K562 (cell line): ENCODE data around the gene TTC21A. TPM values are rescaled to one million over a fixed set of nuclear protein-coding genes. Genes with fewer than 3 reads are reported as not detected.

Experiments
- CREM ChIP-seq: IDR thresholded peaks from 2 replicates; pipeline ENCODE4 v1.6.1; 2014; ENCODE audit warnings: antibody characterized with exemption, low read depth
- CTCF ChIP-seq, 3 experiments: IDR thresholded peaks in 2 of 3; conservative IDR thresholded peaks in 1 of 3; 2 replicates each; pipeline ENCODE4 v1.5.1; 2011 to 2012; ENCODE audit warnings: low read length in 3 of 3, mild to moderate bottlenecking in 3 of 3, control low read depth in 2 of 3, improper control_type of control experiment in 1 of 3, inconsistent platforms in 1 of 3, low read depth in 1 of 3, mixed read lengths in 1 of 3, moderate library complexity in 1 of 3; ENCODE audit not compliant: insufficient read depth in 2 of 3
- DACH1 ChIP-seq: fragments of 450-650 bp; IDR thresholded peaks from 2 replicates; pipeline ENCODE4 v1.6.1; 2018; ENCODE audit not compliant: partially characterized antibody
- ELF2 ChIP-seq: fragments of 250-450 bp; sonication (Bioruptor Pico); IDR thresholded peaks from 2 replicates; pipeline ENCODE4 v1.5.0; 2021; ENCODE audit warnings: mild to moderate bottlenecking
- FOXO4 ChIP-seq: fragments of 450-650 bp; formaldehyde crosslinking; IDR thresholded peaks from 2 replicates; pipeline ENCODE4 v1.4.0; 2020; ENCODE audit warnings: mild to moderate bottlenecking, moderate library complexity
- HMGXB4 ChIP-seq: sonication (generic); formaldehyde crosslinking; IDR thresholded peaks from 2 replicates; pipeline ENCODE4 v1.8.1; 2023; ENCODE audit warnings: mild to moderate bottlenecking, missing genetic modification reagents
- MYC ChIP-seq, 2 experiments: fragments of 250-450 bp in 1 of 2; sonication (Bioruptor Pico) in 1 of 2; IDR thresholded peaks; 2 replicates each; pipeline versions ENCODE4 v1.5.1 to v1.6.1; 2012 to 2021; ENCODE audit warnings: low read depth in 2 of 2, borderline replicate concordance in 1 of 2, improper control_type of control experiment in 1 of 2, low read length in 1 of 2, mild to moderate bottlenecking in 1 of 2, moderate library complexity in 1 of 2
- POU5F1 ChIP-seq: fragments of 150-350 bp; IDR thresholded peaks from 2 replicates; pipeline ENCODE4 v1.6.1; 2014; ENCODE audit warnings: borderline replicate concordance, low read length, low read depth, mild to moderate bottlenecking; ENCODE audit not compliant: partially characterized antibody
- SIX5 ChIP-seq, 2 experiments: IDR thresholded peaks; 2 replicates each; pipeline ENCODE4 v1.6.1; 2011; ENCODE audit warnings: low read length in 2 of 2, borderline replicate concordance in 1 of 2, low read depth in 1 of 2, mild to moderate bottlenecking in 1 of 2, moderate library complexity in 1 of 2; ENCODE audit not compliant: insufficient read depth in 1 of 2
- SUPT5H ChIP-seq: fragments of 450-650 bp; IDR thresholded peaks from 2 replicates; pipeline ENCODE4 v1.6.1; 2016
- ZNF311 ChIP-seq: fragments of 250-450 bp; sonication (Bioruptor Pico); IDR thresholded peaks from 2 replicates; pipeline ENCODE4 v1.4.0; 2020; ENCODE audit warnings: mild to moderate bottlenecking, moderate library complexity
- ZNF395 ChIP-seq: fragments of 200-800 bp; sonication (Bioruptor generic); IDR thresholded peaks from 2 replicates; pipeline ENCODE4 v1.6.1; 2017; ENCODE audit warnings: missing genetic modification characterization, missing compliant biosample characterization
- ZNF41 ChIP-seq: fragments of 250-450 bp; sonication (Bioruptor Pico); conservative IDR thresholded peaks from 2 replicates; pipeline ENCODE4 v1.4.0; 2020; ENCODE audit warnings: mild to moderate bottlenecking
- ZNF449 ChIP-seq: fragments of 250-450 bp; sonication (Bioruptor Pico); IDR thresholded peaks from 2 replicates; pipeline ENCODE4 v1.8.0; 2022; ENCODE audit warnings: moderate library complexity, mild to moderate bottlenecking, inconsistent platforms
- ZNF551 ChIP-seq: fragments of 250-450 bp; sonication (Bioruptor Pico); IDR thresholded peaks from 2 replicates; pipeline ENCODE4 v1.5.0; 2021; ENCODE audit warnings: mild to moderate bottlenecking, moderate library complexity
- polyA plus RNA-seq, 8 experiments: library from polyadenylated mRNA; depleted of rRNA in 4 of 8; stranded (reverse) in 5 of 8; unstranded in 3 of 8; fragments of >200 nt; fragmentation: Nextera tagmentation in 2 of 8; fragmentation: Illumina TruSeq in 1 of 8; extraction: Ambion mirVana in 2 of 8; extraction: Trizol in 1 of 8; gene quantifications; 2 replicates each; pipeline versions ENCODE4 v1.2.1 to v1.2.3, GENCODE V29; 2011 to 2014; ENCODE audit warnings: inconsistent platforms in 1 of 8, missing spikeins in 1 of 8
- total RNA-seq, 7 experiments: library from RNA; depleted of rRNA in 6 of 7; stranded (reverse); fragments of >200 nt in 6 of 7; fragmentation: Illumina TruSeq in 2 of 7; extraction: Trizol in 2 of 7; gene quantifications; 2 replicates each; pipeline versions ENCODE4 v1.2.1 to v1.2.3, GENCODE V29; 2011 to 2021; ENCODE audit warnings: low replicate concordance in 1 of 7

The TTC21A gene
- total and polyA plus RNA-seq, 9 of the 15 experiments (the other 6 are each of a cell fraction or from before 2014, with no cell fraction given): 0.22 to 1.4 (median 0.70) TPM

GRCh38 chr3:39176025-39176714 is 68.7 kb downstream of the TTC21A start (continued):
- TF ChIP-seq ZNF449 (CRISPR knock-in tag) (no peak), ZNF395 (no peak), ZNF41 (CRISPR knock-in tag) (no peak), MYC (IDR thresholded peaks at IDR 0.05; ENCODE audit: low read depth, low read length) (no peak), MYC (CRISPR knock-in tag; IDR thresholded peaks at IDR 0.05; ENCODE audit: borderline replicate concordance, low read depth) (no peak), SUPT5H (no peak), CREM (no peak), DACH1 (no peak), POU5F1 (no peak), ZNF311 (no peak), FOXO4 (no peak), ZNF551 (CRISPR knock-in tag) (no peak), CTCF (IDR thresholded peaks at IDR 0.05 in 2 of 3, conservative IDR thresholded peaks at IDR 0.05 in 1 of 3; ENCODE audit: insufficient read depth in 2 of 3, low read depth in 1 of 3, low read length in 3 of 3) (no peak), HMGXB4 (CRISPR knock-in tag) (no peak), ELF2 (CRISPR knock-in tag) (peak; percentile 74), SIX5 (IDR thresholded peaks at IDR 0.05; ENCODE audit: borderline replicate concordance in 1 of 2, insufficient read depth in 1 of 2, low read depth in 1 of 2, low read length in 2 of 2) (0 out of 4 replicates have a peak, but pooled peaks of 1 of the 2 experiments have one; percentile 15)
